HL-60/S4 (cell line): ENCODE measurements around the gene KYNU.
"Not testable (repeated sequence)": the region's sequence is repeated elsewhere in the genome, so short reads cannot be mapped to it uniquely, and the experiment has no call there.

ENCODE experiments used
- in situ Hi-C: fragments of 300-500 bp; cut with MboI; formaldehyde crosslinking; loops from 2 replicates; pipeline ENCODE4 v1.14.3; 2022; ENCODE audit warnings: low sequenced_read_pairs

KYNU gene

DNA sequence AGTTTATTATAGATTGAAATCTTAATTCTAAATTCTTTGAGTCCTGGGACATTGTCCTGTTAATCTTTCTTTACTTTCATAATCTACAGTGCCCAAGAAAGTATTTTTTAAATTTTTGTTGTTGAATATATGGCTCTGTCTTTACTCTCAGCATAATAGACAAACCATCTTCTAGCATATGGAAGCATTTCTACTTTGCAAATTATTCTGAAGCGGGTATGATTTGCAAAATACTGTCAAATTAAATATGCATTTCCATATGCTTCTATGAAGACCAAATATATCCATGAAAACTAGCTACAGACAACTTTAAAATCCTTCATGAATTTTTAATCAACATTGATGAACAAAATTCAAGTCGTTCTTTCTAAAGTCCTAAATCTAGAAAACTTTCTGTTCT, 117.2 kb downstream of the KYNU start:
- in situ Hi-C loops: no loop called here

DNA sequence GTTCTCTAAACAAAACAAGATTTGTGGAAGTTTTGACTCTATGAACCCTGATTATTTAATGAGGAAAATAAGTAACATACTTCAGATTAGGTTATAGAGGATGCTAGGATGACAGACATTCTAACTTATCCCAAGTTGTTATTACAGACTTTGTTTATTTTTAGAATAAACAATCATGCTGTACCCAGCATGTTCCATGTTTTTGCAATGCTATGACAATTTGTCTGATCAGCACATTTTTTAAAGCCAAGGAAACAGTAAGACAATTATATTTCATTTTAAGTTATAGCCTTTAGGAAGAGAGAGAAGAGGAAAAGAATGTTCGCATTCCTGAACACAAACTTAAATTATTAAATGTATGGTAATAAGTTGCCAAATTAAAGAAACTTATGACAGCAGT, 119.8 kb downstream of the KYNU start:
- in situ Hi-C loops: no loop called here

DNA sequence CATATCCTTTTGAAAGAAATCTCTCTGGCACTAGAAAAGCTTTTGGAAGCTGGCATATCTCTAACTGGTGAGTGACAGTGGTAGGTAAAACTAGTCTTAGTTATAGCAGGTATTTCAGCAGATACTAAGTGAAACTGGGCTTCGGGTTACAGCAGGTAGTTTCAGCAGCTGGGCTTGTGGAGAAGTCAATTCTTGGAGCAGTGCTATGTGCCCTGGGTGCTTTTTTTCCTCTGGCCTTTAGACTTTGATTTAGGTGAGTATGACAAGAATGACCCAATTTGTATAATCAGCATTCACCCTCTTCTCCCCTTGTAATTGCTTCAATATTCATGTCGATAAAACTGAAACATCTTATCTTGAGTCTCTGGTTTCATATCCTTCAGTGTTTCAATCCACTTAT, 123.1 kb downstream of the KYNU start:
- in situ Hi-C loops: no loop called here

DNA sequence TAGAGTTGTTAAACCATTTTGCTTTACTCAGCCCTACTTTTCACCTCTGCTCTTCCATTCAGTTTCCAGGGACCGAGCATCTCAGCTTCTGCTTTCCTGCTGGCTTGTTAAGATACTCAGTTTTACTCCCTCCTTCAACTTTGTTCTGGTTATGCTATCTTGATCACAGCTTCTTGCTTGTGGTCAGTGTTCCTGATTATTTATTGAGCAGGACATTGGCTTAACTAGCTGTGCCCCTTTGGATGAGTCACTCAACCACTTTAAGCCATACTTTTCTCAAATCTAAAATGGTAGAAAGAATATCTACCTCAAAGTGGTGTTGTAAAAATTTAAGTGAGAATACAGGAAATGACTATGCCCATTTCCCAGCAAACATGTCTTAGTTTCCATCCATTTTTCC, 124.0 kb downstream of the KYNU start:
- in situ Hi-C loops: no loop called here

DNA sequence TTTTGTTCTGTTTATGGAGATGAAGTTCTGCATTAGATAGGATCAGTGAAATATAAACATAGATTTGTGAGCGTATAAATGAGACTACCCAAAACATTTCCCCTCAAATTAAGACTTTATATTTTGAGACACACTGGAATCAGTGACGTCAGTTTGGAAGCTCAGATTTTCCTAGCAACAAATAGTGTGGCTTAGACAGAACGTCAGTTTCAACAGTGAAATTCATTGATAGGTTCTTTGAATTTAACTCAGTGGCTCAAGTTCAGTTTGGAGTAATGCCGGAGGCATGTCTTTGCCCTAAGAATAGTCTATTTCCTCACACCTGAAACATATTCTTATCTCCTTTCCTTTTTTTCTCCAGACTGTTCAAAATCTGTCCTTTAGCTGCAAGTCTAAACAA, 138.2 kb downstream of the KYNU start:
- in situ Hi-C loops: no loop called here

DNA sequence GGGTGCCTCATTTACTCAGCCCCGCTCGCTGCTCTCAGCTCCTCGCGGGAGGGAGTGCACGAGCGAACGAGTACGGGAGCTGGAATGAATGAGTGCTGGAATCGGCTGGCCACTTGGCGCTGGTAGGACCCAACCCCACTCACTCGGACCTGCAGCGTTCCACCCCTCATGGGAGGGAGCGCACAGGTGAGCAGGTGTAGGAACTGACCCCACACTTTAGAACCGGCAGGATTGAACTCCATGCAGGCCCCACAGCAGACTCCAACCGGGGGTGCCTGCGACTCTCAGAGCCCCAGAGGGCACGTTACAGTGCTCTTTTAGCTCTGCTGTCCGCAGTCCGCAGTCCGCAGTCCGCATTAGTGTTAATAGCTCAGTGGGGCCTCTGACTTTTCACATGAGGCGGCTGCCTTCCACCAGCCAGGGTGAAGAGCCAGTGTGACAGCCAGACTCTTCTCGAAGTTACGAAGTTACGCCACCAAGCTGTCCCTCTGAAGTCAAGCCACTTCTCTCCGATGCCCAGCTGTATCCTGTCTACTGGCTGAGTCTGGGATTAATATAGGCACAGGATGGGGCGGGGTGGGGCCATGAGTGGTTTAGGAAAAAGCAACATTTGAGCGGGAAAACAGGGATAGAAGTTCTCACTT, 149.1 kb downstream of the KYNU start:
- in situ Hi-C loops: no loop called here

DNA sequence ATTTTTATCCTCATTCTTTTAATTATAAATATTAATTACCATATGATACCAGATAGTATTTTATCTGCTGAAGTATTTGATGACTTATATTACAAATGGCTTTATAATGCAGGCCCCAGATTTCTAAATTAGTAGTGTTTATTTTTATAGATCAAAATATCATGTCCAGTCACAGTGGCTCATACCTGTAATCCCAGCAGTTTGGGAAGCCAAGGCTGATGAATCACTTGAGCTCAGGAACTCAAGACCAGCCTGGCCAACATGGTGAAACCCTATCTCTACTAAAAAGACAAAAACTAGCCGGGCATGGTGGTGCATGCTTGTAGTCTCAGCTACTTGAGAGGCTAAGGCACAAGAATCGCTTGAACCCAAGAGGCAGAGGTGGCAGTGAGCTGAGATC, 151.7 kb downstream of the KYNU start:
- in situ Hi-C loops: no loop called here

DNA sequence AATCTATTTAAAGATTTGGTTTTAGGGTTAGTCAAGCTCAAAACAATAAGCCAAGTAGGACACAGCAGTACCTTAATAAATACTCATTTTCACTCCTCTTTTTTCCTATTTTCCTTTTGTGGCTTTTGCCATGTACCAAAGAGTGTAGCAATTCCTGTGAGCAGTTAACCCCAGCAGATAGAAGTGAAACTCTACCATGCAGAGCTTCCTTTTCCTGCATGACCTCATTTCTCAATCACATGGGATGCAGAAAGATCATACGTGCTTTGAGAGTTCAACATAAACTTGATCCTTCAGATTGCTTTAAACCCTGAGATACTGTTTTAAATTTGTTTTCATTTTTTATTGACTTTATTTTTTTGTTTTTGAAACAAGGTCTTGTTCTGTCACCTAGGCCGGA, 152.7 kb downstream of the KYNU start:
- in situ Hi-C loops: no loop called here

DNA sequence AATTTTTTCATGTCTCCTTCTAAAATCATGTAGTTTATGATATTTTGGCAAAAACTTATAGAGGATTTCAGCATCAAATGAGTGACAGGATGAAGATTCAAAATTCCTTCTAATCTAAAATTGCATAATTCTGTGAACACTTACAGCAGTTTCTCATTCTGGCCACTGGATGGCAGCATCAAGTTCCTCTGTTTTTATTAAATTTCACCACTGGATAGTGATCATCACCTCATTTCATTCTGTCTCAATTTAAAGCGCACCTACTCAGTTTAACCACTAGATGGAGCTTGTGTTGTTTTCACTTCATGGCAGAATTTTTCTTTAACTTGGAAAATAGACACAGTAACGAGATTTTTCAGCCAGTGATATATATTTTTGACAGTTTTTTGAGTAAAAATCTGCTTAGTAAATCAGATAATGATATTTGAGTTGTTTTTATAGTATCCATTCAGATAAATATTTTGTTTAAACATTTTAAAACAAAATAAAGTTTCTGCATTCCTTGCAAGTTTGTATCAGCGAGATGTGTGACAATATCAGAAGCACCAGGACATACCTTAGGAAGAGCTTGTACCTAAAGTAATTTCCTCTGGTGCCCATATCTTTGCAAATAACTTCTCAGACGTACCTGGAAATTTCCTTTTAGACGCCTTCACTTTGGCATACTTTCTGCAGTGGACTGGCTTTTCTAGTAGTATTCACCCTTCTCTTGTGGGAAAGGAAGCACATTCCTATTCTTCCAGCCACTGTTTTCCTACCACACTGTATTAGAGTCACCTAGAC, 157.0 kb downstream of the KYNU start:
- in situ Hi-C loops: no loop called here

DNA sequence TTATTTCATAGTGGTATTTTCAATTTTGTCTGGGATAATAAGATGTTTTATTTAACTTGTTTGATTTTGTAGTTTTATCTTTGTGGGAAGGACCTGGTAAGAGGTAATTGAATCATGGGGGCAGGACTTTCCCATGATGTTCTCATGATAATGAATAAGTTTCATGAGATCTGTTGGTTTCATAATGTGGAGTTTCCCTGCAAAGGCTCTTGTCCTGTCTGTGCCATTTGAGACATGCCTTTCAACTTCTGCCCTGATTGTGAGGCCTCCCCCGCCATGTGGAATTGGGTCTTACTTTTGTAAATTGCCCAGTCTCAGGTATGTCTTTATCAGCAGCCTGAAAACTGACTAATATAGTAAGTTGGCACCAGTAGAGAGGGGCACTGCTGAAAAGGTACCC, 174.0 kb downstream of the KYNU start:
- in situ Hi-C loops: no loop called here

DNA sequence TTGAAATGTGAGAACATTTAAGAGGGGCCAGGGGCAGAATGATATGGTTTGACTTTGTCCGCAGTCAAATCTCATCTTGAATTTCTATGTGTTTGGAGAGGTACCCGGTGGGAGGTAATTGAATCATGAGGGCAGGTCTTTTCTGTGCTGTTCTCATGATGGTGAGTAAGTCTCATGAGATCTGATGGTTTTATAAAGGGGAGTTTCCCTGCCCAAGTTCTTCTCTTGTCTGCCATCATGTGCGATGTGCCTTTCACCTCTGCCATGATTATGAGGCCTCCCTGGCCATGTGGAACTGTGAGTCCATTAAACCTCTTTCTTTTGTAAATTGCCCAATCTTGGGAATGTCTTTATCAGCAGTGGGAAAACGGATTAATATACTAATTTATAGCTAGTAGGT, 176.0 kb downstream of the KYNU start:
- in situ Hi-C loops: not testable (repeated sequence)

DNA sequence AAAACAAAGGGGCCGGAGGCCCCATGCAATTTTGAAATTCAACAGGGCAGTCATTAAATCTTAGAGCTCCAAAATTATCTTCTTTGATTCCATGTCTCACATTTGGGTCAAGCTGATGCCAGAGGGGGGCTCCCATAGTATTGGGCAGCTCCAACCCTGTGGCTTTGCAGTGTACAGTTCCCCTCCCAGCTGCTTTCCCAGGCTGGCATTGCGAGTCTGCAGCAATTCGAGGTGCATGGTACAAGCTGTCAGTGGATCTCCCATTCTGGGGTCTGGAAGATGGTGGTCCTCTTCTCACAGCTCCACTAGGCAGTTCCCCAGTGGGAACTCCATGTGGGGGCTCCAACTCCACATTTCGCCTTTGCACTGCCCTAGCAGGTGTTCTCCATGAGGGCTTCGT, 179.1 kb downstream of the KYNU start:
- in situ Hi-C loops: no loop called here

DNA sequence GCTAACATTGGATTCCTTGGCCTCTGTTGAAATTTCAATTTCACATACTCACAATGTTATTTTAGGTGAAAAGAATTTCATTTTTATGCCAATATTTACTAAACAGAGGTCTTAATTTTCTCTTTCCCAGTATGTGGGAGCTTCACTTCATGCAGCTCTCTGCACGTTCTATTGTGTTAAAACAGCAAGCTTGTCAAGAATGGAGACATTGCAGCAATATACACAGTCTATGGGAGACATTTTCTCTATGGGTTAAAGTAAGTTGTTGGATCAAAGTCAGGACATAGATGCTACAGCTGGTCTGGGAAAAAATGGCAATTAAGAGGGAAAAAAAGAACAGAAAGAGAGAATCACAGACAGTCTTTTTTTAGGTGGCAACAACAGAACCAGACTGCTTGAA, 181.4 kb downstream of the KYNU start:
- in situ Hi-C loops: no loop called here

DNA sequence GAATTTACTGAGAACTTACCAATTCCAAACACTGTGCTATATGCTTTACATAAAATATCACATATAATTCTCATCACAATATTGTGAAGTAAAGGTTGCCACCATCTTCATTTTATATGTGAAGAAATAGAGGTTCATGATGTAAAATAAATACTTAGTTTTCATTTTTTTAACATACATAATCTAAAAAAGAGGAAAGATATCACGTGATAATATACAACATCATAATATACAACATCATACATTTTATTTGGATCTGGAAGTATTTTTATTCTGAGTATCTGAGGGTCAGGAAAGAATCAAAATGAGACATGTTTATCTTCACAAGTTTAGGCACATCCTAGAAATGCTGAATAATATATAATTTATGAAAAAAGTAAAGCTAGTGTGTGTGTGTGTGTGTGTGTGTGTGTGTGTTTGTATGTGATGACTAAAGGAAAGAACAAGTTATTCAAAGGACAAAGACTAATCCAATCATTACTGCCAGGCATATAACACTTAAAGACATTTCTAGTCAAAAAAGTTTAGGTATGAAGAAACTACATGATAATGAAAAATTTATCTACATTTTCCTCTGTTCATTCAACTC, 186.2 kb downstream of the KYNU start:
- in situ Hi-C loops: no loop called here

DNA sequence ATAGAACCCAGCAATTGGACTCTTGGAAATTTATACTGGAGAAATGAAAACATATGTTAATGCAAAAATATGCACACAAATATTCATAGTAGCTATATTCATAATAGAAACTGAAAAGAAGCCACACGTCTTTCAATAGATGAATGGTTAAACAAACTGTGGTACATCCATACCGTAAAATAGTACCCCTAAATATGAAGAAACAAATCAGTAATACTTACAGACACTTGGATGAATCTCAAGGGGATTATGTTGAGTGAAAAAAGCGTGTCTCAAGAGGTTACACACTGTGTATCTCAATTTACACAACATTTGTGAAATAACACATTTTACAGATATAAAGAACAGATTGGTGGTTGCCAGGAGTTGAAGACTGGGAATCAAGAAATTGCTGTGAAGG, 190.6 kb downstream of the KYNU start:
- in situ Hi-C loops: no loop called here

DNA sequence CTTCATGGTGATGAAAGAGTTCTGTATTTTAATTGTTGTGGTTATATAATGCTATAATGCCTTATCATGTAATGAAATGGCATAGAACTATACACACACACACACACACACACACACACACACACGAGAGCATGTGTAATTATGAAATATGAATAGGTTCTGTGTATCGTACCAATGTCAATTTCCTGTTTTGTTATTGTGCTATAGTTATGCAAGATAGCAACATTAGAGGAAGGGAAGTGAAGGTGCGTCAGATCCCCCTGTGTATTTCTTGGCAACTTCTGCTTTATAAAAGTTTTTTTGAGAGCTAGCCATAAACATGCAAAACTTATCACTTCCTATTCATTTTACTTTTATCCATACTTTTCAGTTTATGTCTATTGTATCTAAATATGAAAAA, 191.0 kb downstream of the KYNU start:
- in situ Hi-C loops: no loop called here

DNA sequence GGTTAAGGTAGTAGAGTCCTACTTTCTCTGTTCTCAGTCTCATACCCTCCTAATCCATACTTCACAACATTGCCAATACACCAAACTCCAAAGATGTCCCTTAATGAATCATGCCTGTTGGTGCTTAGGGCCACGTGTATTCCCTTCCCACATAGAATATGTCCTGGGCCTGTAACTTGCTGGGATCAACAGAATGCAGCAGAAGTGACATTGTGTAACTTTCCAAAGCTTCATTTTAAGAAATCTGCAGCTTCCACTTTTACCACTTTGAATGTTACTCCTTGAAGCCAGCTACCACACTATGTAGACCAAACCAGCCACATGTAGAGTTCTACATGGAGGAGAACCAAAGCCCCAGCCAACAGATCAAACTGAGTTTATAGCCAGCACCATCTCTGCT, 193.2 kb downstream of the KYNU start:
- in situ Hi-C loops: no loop called here

DNA sequence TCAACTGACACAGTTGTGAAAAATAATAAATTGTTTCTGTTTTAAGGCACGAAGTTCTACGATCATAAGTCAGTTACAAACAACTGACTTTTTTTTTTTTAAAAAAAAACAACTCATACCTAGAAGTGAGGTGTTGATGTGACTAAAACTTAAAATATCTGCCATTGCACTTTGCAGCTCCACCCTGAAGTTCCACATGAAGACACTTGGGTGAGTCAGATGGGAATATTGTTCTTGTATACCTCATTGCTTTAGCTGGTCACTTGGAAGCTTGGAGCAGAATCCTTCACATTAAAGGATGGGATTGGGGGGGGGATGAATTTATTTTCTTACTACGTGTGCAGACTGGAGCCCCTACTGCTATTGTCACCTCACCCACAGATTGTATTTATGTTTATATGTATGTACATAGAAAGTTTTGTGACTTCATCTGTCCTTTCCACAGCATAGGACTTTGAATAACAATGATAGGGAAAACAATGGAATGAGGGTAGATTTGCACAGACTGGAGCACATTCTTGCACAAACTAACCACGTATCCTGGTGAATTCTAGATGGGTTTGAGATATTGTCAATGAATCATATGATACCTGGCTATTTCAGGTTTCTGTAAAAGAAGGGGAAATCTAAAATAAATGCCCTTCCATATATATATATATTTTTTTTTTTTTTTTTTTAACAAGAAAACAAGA, 193.9 kb downstream of the KYNU start:
- in situ Hi-C loops: no loop called here

DNA sequence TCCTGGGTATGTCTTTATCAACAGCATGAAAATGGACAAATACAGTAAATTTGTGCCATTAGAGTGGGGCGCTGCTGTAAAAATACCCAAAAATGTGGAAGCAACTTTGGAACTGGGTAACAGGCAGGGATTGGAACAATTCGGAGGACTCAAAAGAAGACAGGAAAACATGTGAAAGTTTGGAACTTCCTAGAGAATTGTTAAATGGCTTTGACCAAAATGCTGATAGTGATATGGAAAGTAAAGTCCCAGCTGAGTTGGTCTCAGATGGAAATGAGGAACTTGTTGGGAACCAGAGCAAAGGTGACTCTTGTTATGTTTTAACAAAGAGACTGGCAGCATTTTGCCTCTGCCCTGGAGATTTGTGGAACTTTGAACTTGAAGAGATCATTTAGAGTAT, 197.4 kb downstream of the KYNU start:
- in situ Hi-C loops: not testable (repeated sequence)

DNA sequence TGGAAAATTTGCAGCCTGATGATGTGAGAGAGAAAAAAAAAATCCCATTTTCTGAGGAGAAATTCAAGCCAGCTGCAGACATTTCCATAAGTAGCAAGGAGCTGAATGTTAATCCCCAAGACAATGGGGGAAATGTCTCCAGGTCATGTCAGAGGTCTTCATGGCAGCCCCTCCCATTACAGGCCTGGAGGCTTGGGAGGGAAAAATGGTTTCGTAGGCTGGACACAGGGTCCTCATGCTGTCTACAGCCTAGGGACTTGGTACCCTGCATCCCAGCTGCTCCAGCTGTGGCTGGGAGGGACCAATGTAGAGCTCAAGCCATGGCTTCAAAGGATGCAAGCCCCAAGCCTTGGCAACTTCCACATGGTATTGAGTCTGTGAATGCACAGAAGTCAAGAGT, 198.2 kb downstream of the KYNU start:
- in situ Hi-C loops: no loop called here

DNA sequence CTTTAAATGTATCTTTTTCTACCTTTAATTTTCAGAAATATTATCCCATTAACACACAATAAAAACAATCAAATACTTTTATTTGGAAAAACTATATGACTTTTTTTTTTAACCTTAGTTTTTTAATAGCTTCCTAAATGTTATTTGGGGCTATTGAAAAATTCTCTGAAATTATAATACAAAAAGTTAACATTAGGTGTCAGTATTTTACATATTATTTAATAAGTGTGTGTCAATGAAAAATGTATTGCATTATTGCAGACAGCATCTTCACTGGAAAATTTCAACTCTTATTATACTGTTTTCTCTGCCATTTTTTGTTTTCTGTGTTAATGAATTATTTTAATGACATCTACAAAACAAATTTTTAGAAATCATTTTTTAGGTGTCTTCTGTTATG, 200.6 kb downstream of the KYNU start:
- in situ Hi-C loops: no loop called here

DNA sequence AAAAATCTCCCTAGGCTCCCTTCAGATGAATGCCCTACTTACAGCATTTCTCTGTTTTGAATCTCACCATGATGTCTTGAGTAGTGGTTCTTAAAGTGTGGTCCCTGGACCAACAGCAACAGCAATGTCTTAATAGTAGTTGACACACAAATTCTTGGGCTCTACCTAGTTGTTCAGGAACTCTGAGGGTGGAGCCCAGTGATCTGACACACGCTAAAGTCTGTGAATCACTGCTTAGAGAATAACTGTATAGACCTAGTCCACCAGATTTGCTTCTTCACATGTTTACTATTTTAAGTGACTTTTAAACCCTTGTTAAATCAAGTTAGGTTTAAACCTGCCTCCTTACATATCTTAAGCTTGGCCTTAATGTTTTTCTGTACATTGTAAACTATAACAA, 204.2 kb downstream of the KYNU start:
- in situ Hi-C loops: no loop called here
